ENCODE data around the gene MN1. TPM values are rescaled to one million over a fixed set of nuclear protein-coding genes. Genes with fewer than 3 reads are reported as not detected.

MN1 gene
- total RNA-seq, 2 experiments from 2014 or later: 0.27 to 0.28 TPM

DNA sequence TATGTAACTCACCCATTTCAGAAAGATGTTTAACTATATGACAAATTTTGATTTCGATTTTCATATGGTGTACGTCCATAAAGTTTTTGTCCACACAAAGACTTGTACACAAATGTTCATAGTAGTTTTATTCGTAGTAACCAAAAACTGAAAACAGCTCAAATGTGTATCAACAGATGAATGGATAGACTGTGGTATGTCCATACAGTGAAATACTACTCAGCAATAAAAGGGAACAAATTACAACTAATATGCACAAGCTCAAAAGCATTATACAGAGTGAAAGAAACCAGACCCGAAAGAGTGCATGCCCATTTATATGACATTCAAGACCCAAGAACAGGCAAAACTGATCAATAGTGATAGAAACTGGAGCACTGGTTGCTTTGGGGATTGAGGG lies 64.0 kb downstream of the MN1 start:
- ATAC-seq (ENCODE audit: poor library complexity) (no peak), DNase-seq (no peak)
- POLR2A ChIA-PET: no interaction called here
- peaks cover 14% of the 10 kb centered on the region for H3K9me3 Mint-ChIP-seq
- TF ChIP-seq, protein P1, sequence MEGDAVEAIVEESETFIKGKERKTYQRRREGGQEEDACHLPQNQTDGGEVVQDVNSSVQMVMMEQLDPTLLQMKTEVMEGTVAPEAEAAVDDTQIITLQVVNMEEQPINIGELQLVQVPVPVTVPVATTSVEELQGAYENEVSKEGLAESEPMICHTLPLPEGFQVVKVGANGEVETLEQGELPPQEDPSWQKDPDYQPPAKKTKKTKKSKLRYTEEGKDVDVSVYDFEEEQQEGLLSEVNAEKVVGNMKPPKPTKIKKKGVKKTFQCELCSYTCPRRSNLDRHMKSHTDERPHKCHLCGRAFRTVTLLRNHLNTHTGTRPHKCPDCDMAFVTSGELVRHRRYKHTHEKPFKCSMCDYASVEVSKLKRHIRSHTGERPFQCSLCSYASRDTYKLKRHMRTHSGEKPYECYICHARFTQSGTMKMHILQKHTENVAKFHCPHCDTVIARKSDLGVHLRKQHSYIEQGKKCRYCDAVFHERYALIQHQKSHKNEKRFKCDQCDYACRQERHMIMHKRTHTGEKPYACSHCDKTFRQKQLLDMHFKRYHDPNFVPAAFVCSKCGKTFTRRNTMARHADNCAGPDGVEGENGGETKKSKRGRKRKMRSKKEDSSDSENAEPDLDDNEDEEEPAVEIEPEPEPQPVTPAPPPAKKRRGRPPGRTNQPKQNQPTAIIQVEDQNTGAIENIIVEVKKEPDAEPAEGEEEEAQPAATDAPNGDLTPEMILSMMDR (IDR thresholded peaks at IDR 0.05): no peak
- intact Hi-C loops (cut with DNase I, micrococcal nuclease): no loop called here
- no peaks in the 10 kb centered on the region for H3K4me1 Mint-ChIP-seq (ENCODE audit: low read depth)
- CTCF ChIA-PET: no interaction called here
- peaks cover 5% of the 10 kb centered on the region for H3K27me3 Mint-ChIP-seq
- Histone ChIP-seq H3K27ac (ENCODE audit: low read depth in 1 of 2, low read length in 2 of 2) (no peak overlapping the region), H3K4me3 (ENCODE audit: low read length) (no peak overlapping the region), H3K4me1 (ENCODE audit: insufficient read depth, low read length) (no peaks in the 10 kb centered on the region), H3K27me3 (ENCODE audit: control insufficient read depth in 1 of 2, insufficient read depth in 2 of 2, low read length in 2 of 2) (no peaks in the 10 kb centered on the region), H3K36me3 (ENCODE audit: insufficient read depth, low read length) (no peaks in the 10 kb centered on the region), H3K9me3 (ENCODE audit: control insufficient read depth in 1 of 2, insufficient read depth in 1 of 2, low read length in 2 of 2) (peaks cover 0 to 14% of the 10 kb centered on the region in 2 experiments)
- no peaks in the 10 kb centered on the region for H3K36me3 Mint-ChIP-seq (ENCODE audit: low read depth)
- H3K27ac Mint-ChIP-seq: no peak overlapping the region
- H3K4me3 Mint-ChIP-seq: no peak overlapping the region

GRCh38 chr22:27734066-27734465 lies 67.5 kb downstream of the MN1 start:
- no peaks in the 10 kb centered on the region for H3K4me1 ChIP-seq (ENCODE audit: insufficient read depth, low read length)
- POLR2A ChIA-PET: no interaction called here
- CTCF ChIA-PET: no interaction called here
- H3K27ac ChIP-seq (ENCODE audit: low read depth in 1 of 2, low read length in 2 of 2): no peak overlapping the region
- Mint-ChIP-seq H3K4me3 (no peak overlapping the region), H3K9me3 (peaks cover 12% of the 10 kb centered on the region), H3K27ac (no peak overlapping the region), H3K27me3 (peaks cover 7% of the 10 kb centered on the region), H3K4me1 (ENCODE audit: low read depth) (no peaks in the 10 kb centered on the region), H3K36me3 (ENCODE audit: low read depth) (no peaks in the 10 kb centered on the region)
- no peaks in the 10 kb centered on the region for H3K36me3 ChIP-seq (ENCODE audit: insufficient read depth, low read length)
- peaks cover 0 to 7% of the 10 kb centered on the region in 2 experiments for H3K9me3 ChIP-seq (ENCODE audit: control insufficient read depth in 1 of 2, insufficient read depth in 1 of 2, low read length in 2 of 2)
- intact Hi-C loops (cut with DNase I, micrococcal nuclease): no loop called here
- no peaks in the 10 kb centered on the region for H3K27me3 ChIP-seq (ENCODE audit: control insufficient read depth in 1 of 2, insufficient read depth in 2 of 2, low read length in 2 of 2)
- no peak overlapping the region for H3K4me3 ChIP-seq (ENCODE audit: low read length)
- no peak for DNase-seq
- TF ChIP-seq, protein P1 (IDR thresholded peaks at IDR 0.05): no peak
- ATAC-seq (ENCODE audit: poor library complexity): no peak

DNA sequence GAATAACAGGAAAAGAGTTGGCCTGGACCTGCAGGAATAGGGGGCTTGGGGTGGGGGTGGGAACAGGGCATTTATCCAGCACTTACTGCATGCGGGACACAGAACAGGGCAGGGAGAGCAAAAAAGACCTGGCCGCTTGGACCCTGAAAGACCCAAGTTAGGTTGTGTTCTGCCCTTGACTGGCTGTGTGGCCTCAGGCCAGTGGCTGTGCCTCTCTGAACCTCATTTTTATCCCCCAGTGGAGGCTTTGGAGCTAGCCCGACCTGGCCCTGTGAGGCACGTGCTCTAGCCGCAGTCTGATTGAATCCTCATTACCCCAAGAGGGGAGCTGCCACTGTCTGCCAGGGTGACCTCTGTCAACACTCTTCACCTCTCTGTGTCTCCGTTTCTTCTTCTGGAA lies 68.7 kb downstream of the MN1 start:
- intact Hi-C loops (cut with DNase I, micrococcal nuclease): no loop called here
- Histone ChIP-seq H3K4me3 (ENCODE audit: low read length) (no peak overlapping the region), H3K27me3 (ENCODE audit: control insufficient read depth in 1 of 2, insufficient read depth in 2 of 2, low read length in 2 of 2) (no peaks in the 10 kb centered on the region), H3K27ac (ENCODE audit: low read depth in 1 of 2, low read length in 2 of 2) (no peak overlapping the region), H3K9me3 (ENCODE audit: control insufficient read depth in 1 of 2, insufficient read depth in 1 of 2, low read length in 2 of 2) (peaks cover 0 to 6% of the 10 kb centered on the region in 2 experiments), H3K36me3 (ENCODE audit: insufficient read depth, low read length) (no peaks in the 10 kb centered on the region), H3K4me1 (ENCODE audit: insufficient read depth, low read length) (no peaks in the 10 kb centered on the region)
- Mint-ChIP-seq H3K9me3 (peaks cover 7% of the 10 kb centered on the region), H3K27ac (no peak overlapping the region), H3K4me1 (ENCODE audit: low read depth) (no peaks in the 10 kb centered on the region), H3K36me3 (ENCODE audit: low read depth) (no peaks in the 10 kb centered on the region), H3K27me3 (peaks cover 16% of the 10 kb centered on the region), H3K4me3 (no peak overlapping the region)
- CTCF ChIA-PET: no interaction called here
- DNase-seq: no peak
- TF ChIP-seq, protein P1 (IDR thresholded peaks at IDR 0.05): no peak
- no peak for ATAC-seq (ENCODE audit: poor library complexity)
- POLR2A ChIA-PET: no interaction called here
